ENCODE data around the gene ABHD4. TPM values are rescaled to one million over a fixed set of nuclear protein-coding genes. Genes with fewer than 3 reads are reported as not detected.

ABHD4 gene
- total and polyA plus RNA-seq, 7 donors: 9.5 to 20.4 (median 18.0) TPM

DNA sequence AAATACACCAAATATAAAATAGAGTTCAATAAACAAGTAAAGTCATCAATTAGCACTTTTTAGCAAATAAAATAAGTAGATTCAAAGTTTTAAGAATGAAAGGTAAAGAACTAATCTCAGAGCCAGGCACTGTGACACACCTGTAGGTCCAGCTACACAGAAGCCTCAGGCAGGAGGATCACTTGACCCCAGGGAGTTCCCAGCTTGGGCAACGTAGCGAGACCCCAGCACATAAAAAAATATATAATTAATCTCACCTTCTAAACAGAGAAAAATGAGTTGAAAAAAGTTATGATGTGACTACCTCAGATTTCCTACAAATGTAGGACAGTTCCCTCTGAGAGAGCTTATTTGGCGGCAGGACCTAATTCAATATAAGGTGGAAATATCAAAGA is 28.4 kb upstream of the ABHD4 start:
- no peaks in the 10 kb centered on the region for H3K27me3 ChIP-seq
- H3K9me3 ChIP-seq: no peaks in the 10 kb centered on the region
- TF ChIP-seq, protein P1, sequence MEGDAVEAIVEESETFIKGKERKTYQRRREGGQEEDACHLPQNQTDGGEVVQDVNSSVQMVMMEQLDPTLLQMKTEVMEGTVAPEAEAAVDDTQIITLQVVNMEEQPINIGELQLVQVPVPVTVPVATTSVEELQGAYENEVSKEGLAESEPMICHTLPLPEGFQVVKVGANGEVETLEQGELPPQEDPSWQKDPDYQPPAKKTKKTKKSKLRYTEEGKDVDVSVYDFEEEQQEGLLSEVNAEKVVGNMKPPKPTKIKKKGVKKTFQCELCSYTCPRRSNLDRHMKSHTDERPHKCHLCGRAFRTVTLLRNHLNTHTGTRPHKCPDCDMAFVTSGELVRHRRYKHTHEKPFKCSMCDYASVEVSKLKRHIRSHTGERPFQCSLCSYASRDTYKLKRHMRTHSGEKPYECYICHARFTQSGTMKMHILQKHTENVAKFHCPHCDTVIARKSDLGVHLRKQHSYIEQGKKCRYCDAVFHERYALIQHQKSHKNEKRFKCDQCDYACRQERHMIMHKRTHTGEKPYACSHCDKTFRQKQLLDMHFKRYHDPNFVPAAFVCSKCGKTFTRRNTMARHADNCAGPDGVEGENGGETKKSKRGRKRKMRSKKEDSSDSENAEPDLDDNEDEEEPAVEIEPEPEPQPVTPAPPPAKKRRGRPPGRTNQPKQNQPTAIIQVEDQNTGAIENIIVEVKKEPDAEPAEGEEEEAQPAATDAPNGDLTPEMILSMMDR (IDR thresholded peaks at IDR 0.05): no peak
- TF ChIP-seq EP300 (IDR thresholded peaks at IDR 0.05) (no peak), POLR2AphosphoS5 (IDR thresholded peaks at IDR 0.05) (no peak), POLR2A (IDR thresholded peaks at IDR 0.05) (no peak)
- H3K36me3 ChIP-seq: peaks cover 0 to 34% (median 13%) of the 10 kb centered on the region in 4 donors
- 46 to 66% methylated on average over 3 of the region's 3 CpGs for WGBS, 2 donors
- DNase-seq: no peak
- intact Hi-C loops (cut with DNase I): loop anchor here (1.0 to 10.0 kb wide), 5 partner anchors 29 to 415 kb away; partner anchors contain the start of genes ABHD4, AJUBA and OXA1L
- peak overlapping the region in 3 of 4 donors; percentile 12 to 69 (median 19) for H3K27ac ChIP-seq
- peaks cover 0 to 38% (median 17%) of the 10 kb centered on the region in 4 donors for H3K4me1 ChIP-seq
- H3K4me3 ChIP-seq: no peak overlapping the region

DNA sequence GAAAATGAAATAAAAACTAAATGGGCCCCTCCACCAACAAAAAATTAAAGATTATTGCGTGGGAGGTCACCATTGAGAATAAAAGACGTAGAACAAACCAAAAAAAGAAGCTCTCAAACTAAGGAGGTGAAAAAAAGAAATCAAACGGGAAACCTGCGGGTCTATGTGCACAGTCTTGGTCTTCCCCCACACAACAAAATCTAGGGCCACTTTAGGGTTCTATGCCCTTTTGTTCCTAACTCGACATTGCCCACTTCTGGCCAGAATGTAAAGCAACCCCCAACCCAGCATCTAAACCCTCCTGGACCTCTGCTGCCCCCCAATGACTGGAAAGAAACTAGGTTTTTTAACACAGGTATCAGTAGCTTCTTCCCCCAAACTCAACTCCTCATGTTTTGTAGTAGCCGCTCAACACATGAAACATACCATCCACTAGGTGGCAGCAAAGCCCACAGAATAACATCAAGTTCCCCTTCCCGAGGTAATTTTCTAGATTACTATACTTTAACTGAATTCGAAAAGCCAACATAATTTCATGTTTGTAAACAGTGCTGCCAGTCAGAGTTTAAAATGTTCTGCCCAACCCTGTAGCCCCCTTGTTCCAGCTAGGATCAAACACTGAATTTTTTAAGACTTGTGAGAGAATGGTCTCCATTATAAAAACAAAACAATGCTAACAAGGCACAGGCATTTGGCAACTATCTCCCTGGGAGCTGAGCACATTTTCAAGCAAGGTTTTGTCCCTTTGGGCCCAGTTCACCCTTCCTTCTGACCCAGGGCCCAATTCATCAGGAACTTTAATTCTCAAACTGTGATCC is 27.8 kb upstream of the ABHD4 start:
- Histone ChIP-seq H3K4me1 (peaks cover 0 to 32% (median 13%) of the 10 kb centered on the region in 4 donors), H3K4me3 (no peak overlapping the region), H3K27ac (peak overlapping the region; percentile 12 to 69 (median 28)), H3K9me3 (no peaks in the 10 kb centered on the region), H3K36me3 (peaks cover 0 to 39% (median 15%) of the 10 kb centered on the region in 4 donors), H3K27me3 (no peaks in the 10 kb centered on the region)
- TF ChIP-seq, protein P1 (IDR thresholded peaks at IDR 0.05): peak; percentile 76 to 85 (median 78)
- no peak for TF ChIP-seq POLR2AphosphoS5 (IDR thresholded peaks at IDR 0.05)
- 17 to 25% methylated on average over 8 of the region's 8 CpGs for WGBS, 2 donors
- intact Hi-C loops (cut with DNase I): loop anchor here (1.0 to 2.0 kb wide), 3 partner anchors 28 to 282 kb away; partner anchors contain the start of gene ABHD4
- DNase-seq: peak; percentile 84

DNA sequence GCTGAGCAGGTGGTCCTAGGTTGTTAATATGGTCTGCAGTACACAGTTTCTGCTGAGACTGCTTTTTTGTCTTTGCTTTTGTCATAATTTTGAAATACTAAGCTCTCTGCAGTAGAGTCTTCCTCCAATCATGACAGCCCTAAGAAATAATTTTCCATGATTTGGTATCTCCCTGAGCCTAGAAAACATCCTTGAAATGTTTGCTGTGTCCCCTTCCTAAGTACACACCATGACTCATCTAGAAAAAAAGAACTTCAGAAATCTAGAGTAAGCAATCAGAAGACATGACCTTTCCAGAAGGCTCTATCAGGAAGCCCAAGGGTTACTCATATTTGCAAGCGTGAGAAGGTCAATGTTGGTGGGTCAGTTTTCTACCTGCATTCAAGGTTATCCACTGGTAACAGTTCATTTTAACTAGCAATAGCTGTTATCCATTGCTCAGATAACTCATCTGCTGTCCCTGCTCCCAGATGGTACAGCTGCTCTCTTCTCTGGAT is 25.5 kb upstream of the ABHD4 start:
- intact Hi-C loops (cut with DNase I): no loop called here
- Histone ChIP-seq H3K27ac (no peak overlapping the region), H3K4me3 (no peak overlapping the region), H3K4me1 (peaks cover 0 to 31% (median 14%) of the 10 kb centered on the region in 4 donors), H3K27me3 (no peaks in the 10 kb centered on the region), H3K36me3 (peaks cover 0 to 39% (median 15%) of the 10 kb centered on the region in 4 donors), H3K9me3 (no peaks in the 10 kb centered on the region)
- DNase-seq: no peak
- 74 to 85% methylated on average over 1 of the region's 1 CpG for WGBS, 2 donors
- TF ChIP-seq, protein P1 (IDR thresholded peaks at IDR 0.05): no peak
- TF ChIP-seq POLR2AphosphoS5 (IDR thresholded peaks at IDR 0.05): no peak

DNA sequence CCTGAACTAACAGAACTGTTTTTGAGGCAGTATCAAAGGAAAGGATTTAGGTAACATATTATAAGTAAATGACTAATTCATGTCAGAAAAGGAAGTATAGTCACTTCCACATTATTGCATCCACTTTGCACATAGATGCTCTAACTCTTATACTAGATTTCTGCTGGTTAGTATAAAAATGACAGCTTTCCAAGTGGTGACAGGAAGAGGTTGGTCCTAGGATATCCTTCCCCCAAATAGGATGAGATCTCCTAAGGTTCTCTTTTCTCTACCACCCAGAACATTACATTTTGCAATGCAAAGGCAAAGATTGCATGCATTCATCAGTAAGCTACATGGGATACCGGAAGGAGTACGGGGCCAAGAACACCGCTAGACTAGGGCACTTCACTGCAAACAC is 24.3 kb upstream of the ABHD4 start:
- 97% methylated on average over 3 of the region's 3 CpGs for WGBS, 2 donors
- intact Hi-C loops (cut with DNase I): no loop called here

More for the DNA sequence above, 24.3 kb upstream of the ABHD4 start:
- no peak for DNase-seq
- peaks cover 0 to 31% (median 14%) of the 10 kb centered on the region in 4 donors for H3K4me1 ChIP-seq
- no peaks in the 10 kb centered on the region for H3K27me3 ChIP-seq
- H3K27ac ChIP-seq: no peak overlapping the region
- no peaks in the 10 kb centered on the region for H3K9me3 ChIP-seq
- H3K36me3 ChIP-seq: peaks cover 0 to 39% (median 15%) of the 10 kb centered on the region in 4 donors
- TF ChIP-seq POLR2A (IDR thresholded peaks at IDR 0.05): no peak
- no peak for TF ChIP-seq EP300 (IDR thresholded peaks at IDR 0.05)
- TF ChIP-seq POLR2AphosphoS5 (IDR thresholded peaks at IDR 0.05): no peak
- TF ChIP-seq, protein P1 (IDR thresholded peaks at IDR 0.05): no peak
- no peak overlapping the region for H3K4me3 ChIP-seq
